Breast epithelium (tissue), 4 donors: ENCODE data around the gene LRRC3B. TPM values are rescaled to one million over a fixed set of nuclear protein-coding genes. Genes with fewer than 3 reads are reported as not detected.

Experiments used
- DNase-seq, 2 donors: peaks; one replicate each; pipeline ENCODE4 v3.0.0-alpha.2; 2019; ENCODE audit warnings: low spot score in 2 of 2
- H3K27ac ChIP-seq, 2 donors: fragments of 200-600 bp; sonication (generic) in 1 of 2; one replicate each; pipeline ENCODE4 v1.5.1; 2016 to 2019; ENCODE audit warnings: mild to moderate bottlenecking in 1 of 2
- H3K27me3 ChIP-seq, 2 donors: fragments of 200-600 bp; sonication (generic) in 1 of 2; one replicate each; pipeline versions ENCODE4 v1.5.1 to v1.6.0; 2017 to 2019; ENCODE audit warnings: control low read depth in 1 of 2, mild to moderate bottlenecking in 1 of 2
- H3K36me3 ChIP-seq: fragments of 200-600 bp; one replicate; pipeline ENCODE4 v1.5.1; 2019
- H3K4me1 ChIP-seq, 2 donors: fragments of 200-600 bp; sonication (generic); one replicate each; pipeline ENCODE4 v1.5.1; 2016 to 2019; ENCODE audit warnings: control low read depth in 1 of 2
- H3K4me3 ChIP-seq, 3 donors: fragments of 200-600 bp; sonication (generic); 1 replicate in 2 of 3; 2 replicates in 1 of 3; pipeline ENCODE4 v1.5.1; 2016 to 2019; ENCODE audit warnings: mild to moderate bottlenecking in 3 of 3, moderate library complexity in 2 of 3
- H3K9me3 ChIP-seq, 2 donors: fragments of 200-600 bp; sonication (generic) in 1 of 2; one replicate each; pipeline ENCODE4 v1.5.1; 2016 to 2019; ENCODE audit warnings: control low read depth in 1 of 2
- POLR2A ChIP-seq: fragments of 450-650 bp; IDR thresholded peaks from one replicate; pipeline ENCODE4 v1.6.1; 2016; ENCODE audit warnings: antibody characterized with exemption, mild to moderate bottlenecking, moderate library complexity
- POLR2AphosphoS5 ChIP-seq, 3 donors: sonication (generic); formaldehyde crosslinking; IDR thresholded peaks; one replicate each; pipeline ENCODE4 v1.6.1; 2017; ENCODE audit warnings: antibody characterized with exemption in 3 of 3
- intact Hi-C: fragments of 100-400 bp; cut with DNase I; formaldehyde crosslinking; loops from one replicate; pipeline ENCODE4 v1.15.1; 2023; ENCODE audit warnings: low total_unique reads
- total RNA-seq, 3 donors: library from RNA; depleted of rRNA; stranded (reverse); fragments of >200 nt; gene quantifications; one replicate each; pipeline ENCODE4 v1.1.0, GENCODE V29; 2016
- TF ChIP-seq, protein P1 (sequence below), 3 donors: fragments of 450-650 bp; IDR thresholded peaks; one replicate each; pipeline ENCODE4 v1.5.1; 2016 to 2017; ENCODE audit warnings: antibody characterized with exemption in 3 of 3, mild to moderate bottlenecking in 3 of 3, moderate library complexity in 3 of 3

LRRC3B gene
- total RNA-seq, 3 donors from 2014 or later: 0.66 to 1.2 TPM; not detected in 1

DNA sequence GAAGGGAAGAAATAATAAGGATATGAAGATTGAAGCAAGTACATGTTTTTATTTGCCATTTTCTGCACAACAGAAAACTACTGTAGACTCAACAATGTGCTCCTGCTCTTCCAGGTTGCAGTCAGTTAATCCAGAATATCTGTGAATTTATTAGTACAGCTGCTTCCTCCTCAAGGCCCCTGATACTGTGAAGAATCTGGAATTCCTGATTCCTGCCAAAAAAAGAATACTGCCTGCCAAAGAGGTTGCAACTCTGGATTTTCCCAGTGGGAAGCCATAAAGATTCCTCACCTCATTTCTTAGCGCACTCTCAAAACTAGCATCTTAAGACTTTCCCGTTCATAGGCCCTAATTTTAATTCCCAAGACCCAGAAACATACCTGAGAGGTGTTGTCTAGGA lies 33.6 kb upstream of the LRRC3B start:
- Histone ChIP-seq H3K36me3 (no peaks in the 10 kb centered on the region), H3K27me3 (no peaks in the 10 kb centered on the region), H3K9me3 (peaks cover 0 to 7% of the 10 kb centered on the region in 2 donors), H3K4me1 (no peaks in the 10 kb centered on the region), H3K4me3 (no peak overlapping the region), H3K27ac (no peak overlapping the region)
- intact Hi-C loops: loop anchor here (2.0 kb wide), 1 partner anchor 14 kb away; no protein-coding TSS in a partner anchor
- DNase-seq: no peak
- TF ChIP-seq POLR2A: no peak
- no peak for TF ChIP-seq POLR2AphosphoS5 (IDR thresholded peaks at IDR 0.05)
- TF ChIP-seq, protein P1, sequence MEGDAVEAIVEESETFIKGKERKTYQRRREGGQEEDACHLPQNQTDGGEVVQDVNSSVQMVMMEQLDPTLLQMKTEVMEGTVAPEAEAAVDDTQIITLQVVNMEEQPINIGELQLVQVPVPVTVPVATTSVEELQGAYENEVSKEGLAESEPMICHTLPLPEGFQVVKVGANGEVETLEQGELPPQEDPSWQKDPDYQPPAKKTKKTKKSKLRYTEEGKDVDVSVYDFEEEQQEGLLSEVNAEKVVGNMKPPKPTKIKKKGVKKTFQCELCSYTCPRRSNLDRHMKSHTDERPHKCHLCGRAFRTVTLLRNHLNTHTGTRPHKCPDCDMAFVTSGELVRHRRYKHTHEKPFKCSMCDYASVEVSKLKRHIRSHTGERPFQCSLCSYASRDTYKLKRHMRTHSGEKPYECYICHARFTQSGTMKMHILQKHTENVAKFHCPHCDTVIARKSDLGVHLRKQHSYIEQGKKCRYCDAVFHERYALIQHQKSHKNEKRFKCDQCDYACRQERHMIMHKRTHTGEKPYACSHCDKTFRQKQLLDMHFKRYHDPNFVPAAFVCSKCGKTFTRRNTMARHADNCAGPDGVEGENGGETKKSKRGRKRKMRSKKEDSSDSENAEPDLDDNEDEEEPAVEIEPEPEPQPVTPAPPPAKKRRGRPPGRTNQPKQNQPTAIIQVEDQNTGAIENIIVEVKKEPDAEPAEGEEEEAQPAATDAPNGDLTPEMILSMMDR (IDR thresholded peaks at IDR 0.05): no peak

DNA sequence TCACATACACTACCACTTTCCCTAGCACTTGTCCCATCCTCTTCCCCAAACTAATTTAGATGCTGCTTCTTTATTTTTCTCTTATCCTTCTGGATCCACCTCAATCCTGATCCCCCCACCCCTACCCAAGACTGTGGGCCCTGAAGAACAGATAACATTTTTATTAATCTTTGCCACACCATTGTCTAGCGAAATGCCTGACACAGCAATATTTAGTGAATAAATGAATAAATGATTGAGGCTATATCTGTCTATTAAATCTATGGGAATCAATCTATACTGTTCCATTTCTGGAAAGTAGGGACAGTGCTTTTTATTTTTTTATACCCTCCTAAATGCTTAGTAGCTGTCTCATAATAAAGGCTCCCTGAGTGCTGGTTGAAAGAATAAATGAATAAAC lies 32.9 kb upstream of the LRRC3B start:
- no peak overlapping the region for H3K27ac ChIP-seq
- DNase-seq: no peak
- H3K36me3 ChIP-seq: no peaks in the 10 kb centered on the region
- peaks cover 0 to 7% of the 10 kb centered on the region in 2 donors for H3K9me3 ChIP-seq
- no peaks in the 10 kb centered on the region for H3K27me3 ChIP-seq
- no peaks in the 10 kb centered on the region for H3K4me1 ChIP-seq
- TF ChIP-seq, protein P1 (IDR thresholded peaks at IDR 0.05): no peak
- TF ChIP-seq POLR2AphosphoS5 (IDR thresholded peaks at IDR 0.05) (no peak), POLR2A (no peak)
- intact Hi-C loops: loop anchor here (2.0 kb wide), 1 partner anchor 13 kb away; no protein-coding TSS in a partner anchor
- H3K4me3 ChIP-seq: no peak overlapping the region

DNA sequence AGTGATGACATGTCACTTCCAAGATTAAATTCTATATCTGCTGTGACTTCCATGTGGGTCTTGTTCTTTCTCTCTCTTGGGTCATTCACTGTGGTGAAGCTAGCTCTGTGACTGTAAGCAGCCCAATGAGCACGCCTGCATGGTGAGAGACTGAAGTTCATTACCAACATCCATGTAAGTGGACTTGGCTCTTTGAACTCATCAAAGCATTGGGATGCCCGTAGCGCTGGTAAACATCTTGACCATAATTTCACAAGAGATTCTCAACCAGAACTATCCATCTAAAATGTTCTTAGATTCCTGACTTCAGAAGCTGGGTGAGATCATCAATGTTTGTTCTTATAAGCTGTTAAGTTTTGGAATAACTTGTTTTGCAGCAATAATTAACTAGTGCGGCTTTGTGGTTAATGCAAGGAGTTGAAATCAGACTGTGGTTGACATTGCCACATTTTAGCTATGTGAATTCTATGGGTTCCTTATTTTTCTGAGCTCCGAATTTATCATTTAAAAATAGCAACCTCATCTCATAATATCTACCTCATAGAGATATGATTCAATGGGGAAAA lies 31.6 kb upstream of the LRRC3B start:
- H3K9me3 ChIP-seq: peaks cover 0 to 7% of the 10 kb centered on the region in 2 donors
- DNase-seq: no peak
- intact Hi-C loops: no loop called here
- no peak for TF ChIP-seq POLR2AphosphoS5 (IDR thresholded peaks at IDR 0.05)
- TF ChIP-seq, protein P1 (IDR thresholded peaks at IDR 0.05): no peak
- no peak for TF ChIP-seq POLR2A
- no peaks in the 10 kb centered on the region for H3K36me3 ChIP-seq
- H3K4me1 ChIP-seq: no peaks in the 10 kb centered on the region
- H3K27me3 ChIP-seq: no peaks in the 10 kb centered on the region
- no peak overlapping the region for H3K4me3 ChIP-seq
- H3K27ac ChIP-seq: no peak overlapping the region

DNA sequence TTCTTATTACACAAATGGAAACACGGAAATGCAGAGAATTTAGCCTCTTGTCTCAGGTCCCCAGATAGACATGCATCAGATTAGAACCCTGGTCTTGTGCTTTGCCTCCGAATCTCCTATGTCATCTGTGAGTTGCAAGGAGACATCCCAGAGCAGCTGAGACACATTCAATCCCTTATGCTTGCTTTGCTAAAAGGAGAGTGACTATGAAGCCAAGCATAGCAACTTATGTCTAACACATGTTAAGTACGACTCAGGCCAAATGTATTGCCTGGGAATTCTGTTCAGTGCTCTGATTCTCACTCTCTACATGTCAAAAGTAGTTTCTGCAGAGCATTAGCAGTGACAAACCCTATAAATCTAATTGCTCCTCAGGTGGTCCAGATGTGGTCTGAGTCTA lies 30.6 kb upstream of the LRRC3B start:
- intact Hi-C loops: no loop called here
- Histone ChIP-seq H3K4me3 (no peak overlapping the region), H3K27ac (no peak overlapping the region), H3K36me3 (no peaks in the 10 kb centered on the region), H3K9me3 (peaks cover 0 to 7% of the 10 kb centered on the region in 2 donors), H3K27me3 (no peaks in the 10 kb centered on the region), H3K4me1 (no peaks in the 10 kb centered on the region)
- no peak for DNase-seq
- TF ChIP-seq, protein P1 (IDR thresholded peaks at IDR 0.05): no peak
- TF ChIP-seq POLR2A: no peak
- TF ChIP-seq POLR2AphosphoS5 (IDR thresholded peaks at IDR 0.05): no peak

DNA sequence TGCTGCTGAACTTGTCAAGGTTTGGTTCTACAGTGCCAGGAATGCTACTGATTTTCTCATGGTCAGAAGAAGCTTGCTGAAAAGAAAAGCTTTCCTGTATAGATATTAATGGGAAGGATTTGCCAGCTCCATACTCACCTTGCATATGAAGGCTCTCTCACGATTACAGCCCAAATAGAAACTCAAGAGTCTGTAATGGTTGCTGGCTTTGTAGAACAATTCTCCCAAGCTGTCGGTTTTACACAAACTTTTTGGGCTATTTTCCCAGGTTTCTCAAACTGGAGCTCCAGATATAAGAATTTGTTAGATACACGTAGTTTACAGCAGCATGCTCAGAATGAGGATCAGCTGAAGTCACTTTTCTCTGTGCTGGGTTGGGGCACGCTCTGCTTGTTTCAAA lies 30.1 kb upstream of the LRRC3B start:
- intact Hi-C loops: no loop called here
- Histone ChIP-seq H3K9me3 (peaks cover 0 to 7% of the 10 kb centered on the region in 2 donors), H3K27ac (no peak overlapping the region), H3K27me3 (no peaks in the 10 kb centered on the region), H3K4me3 (no peak overlapping the region), H3K4me1 (no peaks in the 10 kb centered on the region), H3K36me3 (no peaks in the 10 kb centered on the region)
- no peak for DNase-seq
- TF ChIP-seq POLR2AphosphoS5 (IDR thresholded peaks at IDR 0.05): no peak
- TF ChIP-seq, protein P1 (IDR thresholded peaks at IDR 0.05): no peak
- TF ChIP-seq POLR2A: no peak
